Astrocyte of the spinal cord (primary cell): ENCODE data around the gene SLC25A36.

ENCODE experiments used
- DNase-seq: peaks from one replicate; pipeline ENCODE4 v3.0.0; 2011; ENCODE audit warnings: low read depth, low spot score
- H3K4me3 ChIP-seq: 2 replicates; pipeline ENCODE4 v1.5.1; 2011; ENCODE audit warnings: low read depth, mild to moderate bottlenecking, low read length, moderate library complexity
- in situ Hi-C: cut with HindIII; loops from 2 replicates; pipeline ENCODE4 v1.10.0; 2017; ENCODE audit warnings: low sequenced_read_pairs
- TF ChIP-seq, protein P1 (sequence below): IDR thresholded peaks from 2 replicates; pipeline ENCODE4 v1.5.1; 2012; ENCODE audit warnings: low read depth, mild to moderate bottlenecking, low read length, inconsistent platforms

SLC25A36 gene

DNA sequence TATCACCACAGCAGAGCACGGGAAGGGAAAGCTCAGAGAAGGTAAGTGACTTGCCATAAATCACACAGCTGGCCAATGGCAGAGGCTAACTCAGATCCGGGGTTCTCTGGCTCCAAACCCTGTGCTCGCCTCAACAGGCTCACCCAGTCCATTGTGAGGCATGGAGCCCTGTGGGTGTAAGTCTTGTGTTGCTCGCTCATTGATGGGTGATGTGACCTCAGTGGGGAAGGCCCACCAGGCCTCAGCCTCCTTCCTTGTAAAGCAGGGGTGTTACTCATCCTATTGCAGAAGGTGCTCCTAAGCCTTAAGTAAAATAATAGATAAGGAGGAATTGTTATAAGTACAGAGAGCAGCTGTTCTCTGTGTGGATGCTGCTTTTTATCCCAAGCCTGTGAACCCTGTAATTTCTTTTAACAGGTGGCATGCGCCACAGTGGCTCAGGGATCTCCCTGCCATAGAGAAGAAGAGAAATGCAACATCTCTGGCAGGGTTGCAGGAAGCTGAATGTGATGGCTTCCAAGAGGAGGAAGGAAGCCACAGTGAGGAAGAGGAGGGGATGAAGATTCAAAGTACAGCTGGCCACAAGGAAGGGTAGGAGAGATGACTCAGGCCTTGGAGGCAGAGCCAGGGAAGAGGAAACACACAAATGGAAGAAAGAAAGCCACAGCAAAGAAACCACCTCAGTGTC, 78.7 kb downstream of the SLC25A36 start:
- peak; percentile 21 for DNase-seq
- TF ChIP-seq, protein P1, sequence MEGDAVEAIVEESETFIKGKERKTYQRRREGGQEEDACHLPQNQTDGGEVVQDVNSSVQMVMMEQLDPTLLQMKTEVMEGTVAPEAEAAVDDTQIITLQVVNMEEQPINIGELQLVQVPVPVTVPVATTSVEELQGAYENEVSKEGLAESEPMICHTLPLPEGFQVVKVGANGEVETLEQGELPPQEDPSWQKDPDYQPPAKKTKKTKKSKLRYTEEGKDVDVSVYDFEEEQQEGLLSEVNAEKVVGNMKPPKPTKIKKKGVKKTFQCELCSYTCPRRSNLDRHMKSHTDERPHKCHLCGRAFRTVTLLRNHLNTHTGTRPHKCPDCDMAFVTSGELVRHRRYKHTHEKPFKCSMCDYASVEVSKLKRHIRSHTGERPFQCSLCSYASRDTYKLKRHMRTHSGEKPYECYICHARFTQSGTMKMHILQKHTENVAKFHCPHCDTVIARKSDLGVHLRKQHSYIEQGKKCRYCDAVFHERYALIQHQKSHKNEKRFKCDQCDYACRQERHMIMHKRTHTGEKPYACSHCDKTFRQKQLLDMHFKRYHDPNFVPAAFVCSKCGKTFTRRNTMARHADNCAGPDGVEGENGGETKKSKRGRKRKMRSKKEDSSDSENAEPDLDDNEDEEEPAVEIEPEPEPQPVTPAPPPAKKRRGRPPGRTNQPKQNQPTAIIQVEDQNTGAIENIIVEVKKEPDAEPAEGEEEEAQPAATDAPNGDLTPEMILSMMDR: no peak
- in situ Hi-C loops: no loop called here
- H3K4me3 ChIP-seq: no peak overlapping the region

DNA sequence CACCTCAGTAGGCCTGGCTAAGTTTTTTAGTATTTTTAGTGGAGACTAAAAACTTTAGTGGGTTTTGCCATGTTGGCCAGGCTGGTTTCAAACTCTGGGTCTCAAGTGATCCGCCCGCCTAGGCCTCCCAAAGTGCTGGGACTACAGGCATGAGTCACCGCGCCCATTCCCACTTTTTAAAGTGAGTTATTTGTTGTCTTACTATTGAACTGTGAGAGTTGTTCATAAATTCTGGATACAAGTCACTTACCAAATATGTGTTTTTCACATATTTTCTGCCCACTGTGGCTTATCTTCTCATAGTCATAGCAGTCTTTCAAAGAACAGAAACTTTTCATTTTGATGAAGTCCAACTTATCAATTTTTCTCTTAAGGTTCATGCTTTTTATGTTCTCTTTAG, 79.6 kb downstream of the SLC25A36 start:
- DNase-seq: peak; percentile 34
- TF ChIP-seq, protein P1: no peak
- in situ Hi-C loops: no loop called here
- no peak overlapping the region for H3K4me3 ChIP-seq
